GM12875 (cell line): Measurements from ENCODE around the gene PIK3R4.

Experiments used
- H3K4me3 ChIP-seq: one replicate; pipeline ENCODE4 v1.5.1; 2011; ENCODE audit warnings: low read depth, low read length, control low read depth
- TF ChIP-seq, protein P1 (sequence below): IDR thresholded peaks from 2 replicates; pipeline ENCODE4 v1.5.1; 2011; ENCODE audit warnings: low read depth, mild to moderate bottlenecking, control low read depth, inconsistent platforms, low read length, moderate library complexity, borderline replicate concordance; ENCODE audit not compliant: insufficient read depth

PIK3R4 gene

DNA sequence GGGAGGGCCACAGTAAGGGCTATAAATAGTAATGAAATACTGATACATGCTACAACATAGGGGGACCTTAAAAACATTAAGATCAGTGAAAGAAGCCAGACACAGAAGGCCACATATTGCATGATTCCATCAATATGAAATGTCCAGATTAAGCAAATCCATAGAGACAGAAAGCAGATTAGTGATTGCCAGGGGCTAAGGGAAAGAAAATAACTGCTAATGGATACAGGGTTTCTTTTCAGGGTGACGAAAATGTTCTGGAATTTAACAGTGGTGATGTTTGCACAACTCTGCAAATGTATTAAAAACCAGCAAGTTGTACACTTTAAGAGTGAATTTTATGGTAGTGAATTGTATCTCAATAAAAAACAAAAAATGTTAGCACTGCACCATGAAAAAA, 37.0 kb downstream of the PIK3R4 start:
- H3K4me3 ChIP-seq, result no peak overlapping the region
- TF ChIP-seq, protein P1, sequence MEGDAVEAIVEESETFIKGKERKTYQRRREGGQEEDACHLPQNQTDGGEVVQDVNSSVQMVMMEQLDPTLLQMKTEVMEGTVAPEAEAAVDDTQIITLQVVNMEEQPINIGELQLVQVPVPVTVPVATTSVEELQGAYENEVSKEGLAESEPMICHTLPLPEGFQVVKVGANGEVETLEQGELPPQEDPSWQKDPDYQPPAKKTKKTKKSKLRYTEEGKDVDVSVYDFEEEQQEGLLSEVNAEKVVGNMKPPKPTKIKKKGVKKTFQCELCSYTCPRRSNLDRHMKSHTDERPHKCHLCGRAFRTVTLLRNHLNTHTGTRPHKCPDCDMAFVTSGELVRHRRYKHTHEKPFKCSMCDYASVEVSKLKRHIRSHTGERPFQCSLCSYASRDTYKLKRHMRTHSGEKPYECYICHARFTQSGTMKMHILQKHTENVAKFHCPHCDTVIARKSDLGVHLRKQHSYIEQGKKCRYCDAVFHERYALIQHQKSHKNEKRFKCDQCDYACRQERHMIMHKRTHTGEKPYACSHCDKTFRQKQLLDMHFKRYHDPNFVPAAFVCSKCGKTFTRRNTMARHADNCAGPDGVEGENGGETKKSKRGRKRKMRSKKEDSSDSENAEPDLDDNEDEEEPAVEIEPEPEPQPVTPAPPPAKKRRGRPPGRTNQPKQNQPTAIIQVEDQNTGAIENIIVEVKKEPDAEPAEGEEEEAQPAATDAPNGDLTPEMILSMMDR, result no peak

DNA sequence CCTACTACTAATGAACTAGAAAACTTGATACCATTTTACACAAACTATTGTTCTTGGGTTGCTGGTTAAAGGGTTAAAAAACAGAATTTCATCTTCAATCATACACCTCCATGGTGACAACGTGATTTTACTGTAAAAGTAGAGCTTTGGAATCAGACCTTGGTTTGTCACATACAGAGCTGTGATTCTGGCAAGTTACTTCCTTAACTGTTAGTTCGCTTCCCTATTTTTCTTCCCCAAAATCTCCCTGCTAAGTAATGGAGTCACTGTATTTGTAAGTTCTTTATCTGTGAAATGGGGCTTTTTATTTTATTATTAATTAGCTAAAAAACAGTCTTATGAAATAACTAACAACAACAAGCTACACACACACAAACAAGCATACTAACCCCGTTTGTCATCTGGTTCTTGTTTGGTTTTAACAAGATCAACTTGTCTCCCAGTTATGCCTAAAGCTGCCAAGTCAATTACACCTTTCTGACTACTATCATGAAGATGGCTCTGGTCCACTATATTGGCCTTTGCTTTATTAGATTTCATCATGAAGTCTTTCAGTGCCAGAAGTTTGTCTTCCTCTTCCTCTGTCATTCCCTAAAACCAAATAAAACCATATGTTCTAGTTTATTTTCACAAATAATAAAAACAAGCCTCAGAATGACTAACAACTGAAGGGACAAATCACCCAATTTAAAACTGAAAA, 38.6 kb downstream of the PIK3R4 start:
- TF ChIP-seq, protein P1, result no peak
- H3K4me3 ChIP-seq, result no peak overlapping the region

DNA sequence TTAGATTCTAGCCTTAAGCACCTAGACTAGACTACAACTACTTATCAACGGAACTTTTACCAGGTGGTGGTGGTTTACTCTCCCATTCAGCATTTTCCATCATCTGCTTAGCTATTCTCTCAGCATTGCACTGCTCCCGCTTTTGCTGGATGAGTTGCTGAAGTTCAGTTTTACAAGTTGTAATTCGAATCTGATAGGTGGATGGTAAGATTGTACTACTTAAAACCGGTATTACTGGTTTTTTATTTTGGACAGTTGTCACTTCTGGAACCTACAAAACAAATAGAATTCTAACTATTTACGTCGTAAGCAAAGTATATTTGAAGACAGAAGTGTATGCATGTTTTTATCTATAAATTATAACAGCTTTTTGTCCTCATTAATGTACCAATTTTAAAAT, 41.1 kb downstream of the PIK3R4 start:
- TF ChIP-seq, protein P1, result no peak
- no peak overlapping the region for H3K4me3 ChIP-seq

DNA sequence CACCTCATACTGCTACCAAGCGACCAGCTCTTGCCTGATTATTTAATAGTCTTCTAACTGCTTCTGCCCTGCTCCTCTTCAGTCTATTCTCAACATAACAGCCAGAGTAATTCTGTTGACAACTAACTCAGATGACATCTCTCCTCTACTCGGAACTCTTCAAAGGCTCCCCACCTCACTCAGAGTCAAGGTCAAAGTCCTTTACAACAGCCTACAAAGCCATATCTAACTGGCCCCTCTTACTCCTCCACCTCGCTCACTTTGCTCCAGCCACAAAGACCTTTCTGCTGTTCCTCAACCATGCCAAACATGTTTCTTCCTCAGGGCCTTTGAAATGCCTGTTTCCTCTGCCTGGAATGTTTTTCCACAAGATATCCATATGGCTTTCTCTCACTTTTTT, 43.6 kb downstream of the PIK3R4 start:
- H3K4me3 ChIP-seq, result no peak overlapping the region
- TF ChIP-seq, protein P1, result no peak

DNA sequence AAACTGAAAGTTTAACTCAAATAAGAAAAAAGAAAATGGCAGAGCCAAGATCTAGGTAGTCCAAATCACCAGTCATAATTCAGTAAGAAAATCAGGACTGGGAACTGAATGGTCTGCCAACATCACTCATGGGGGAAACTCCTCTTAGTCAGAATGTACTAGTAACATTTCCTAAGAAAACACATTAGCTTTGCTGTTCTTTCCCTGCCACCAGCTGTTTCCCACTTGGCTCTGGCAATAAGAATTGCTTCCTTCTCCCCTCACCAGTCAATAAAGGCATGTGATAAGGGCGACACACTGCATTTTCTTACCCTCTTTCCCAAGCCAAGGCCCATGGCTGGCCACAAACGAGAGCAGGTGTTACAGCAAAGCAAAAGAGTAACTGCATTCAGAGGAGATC, 46.1 kb downstream of the PIK3R4 start:
- no peak overlapping the region for H3K4me3 ChIP-seq
- TF ChIP-seq, protein P1, result no peak

DNA sequence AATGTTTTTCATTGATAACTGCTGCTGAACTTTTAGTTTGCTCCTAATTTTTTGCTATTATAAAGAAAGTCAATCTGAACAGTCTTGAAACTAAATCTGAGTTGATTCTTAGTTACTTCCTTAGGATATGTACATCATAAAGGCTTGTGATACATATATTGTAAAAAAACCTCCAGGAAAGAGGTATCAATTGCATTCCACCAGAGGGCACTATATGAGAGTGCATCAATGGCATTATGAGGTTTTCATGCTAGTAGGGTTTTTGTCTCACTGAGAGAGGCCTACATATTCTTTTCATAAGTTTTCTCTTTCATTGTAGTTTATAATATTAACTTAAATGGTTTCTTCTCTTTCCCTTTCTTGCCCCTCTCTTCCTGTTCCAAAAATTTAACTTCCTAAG, 46.9 kb downstream of the PIK3R4 start:
- H3K4me3 ChIP-seq, result no peak overlapping the region
- TF ChIP-seq, protein P1, result peak; percentile 47; the same call in 1 of the 2 replicates

DNA sequence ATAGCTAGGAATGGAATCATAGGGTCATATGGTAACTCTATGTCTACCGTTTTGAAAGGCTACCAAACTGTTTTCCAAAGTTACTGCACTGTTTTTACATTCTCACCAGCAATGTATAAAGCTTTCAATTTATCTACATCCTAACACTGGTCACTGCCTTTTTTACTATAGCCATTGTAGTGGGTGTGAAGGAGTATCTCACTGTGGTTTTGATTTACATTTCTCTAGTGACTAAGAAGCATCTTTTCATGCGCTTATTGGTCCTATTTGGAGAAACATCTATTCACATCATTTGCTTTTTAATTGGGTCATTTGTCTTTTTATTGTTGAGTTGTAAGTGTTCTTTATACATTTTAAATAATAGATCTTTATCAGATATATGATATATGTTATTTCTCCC, 53.3 kb downstream of the PIK3R4 start:
- H3K4me3 ChIP-seq, result no peak overlapping the region

More for the DNA sequence above, 53.3 kb downstream of the PIK3R4 start:
- TF ChIP-seq, protein P1, result no peak
